Inferior parietal cortex (tissue), 1 donor: ENCODE data around the gene SMARCE1.
"Not testable (repeated sequence)": the region's sequence is repeated elsewhere in the genome, so short reads cannot be mapped to it uniquely, and the experiment has no call there.

Experiments used
- DNase-seq: peaks from one replicate; pipeline ENCODE4 v3.0.0-alpha.2; 2016; ENCODE audit errors: extremely low spot score

SMARCE1 gene

DNA sequence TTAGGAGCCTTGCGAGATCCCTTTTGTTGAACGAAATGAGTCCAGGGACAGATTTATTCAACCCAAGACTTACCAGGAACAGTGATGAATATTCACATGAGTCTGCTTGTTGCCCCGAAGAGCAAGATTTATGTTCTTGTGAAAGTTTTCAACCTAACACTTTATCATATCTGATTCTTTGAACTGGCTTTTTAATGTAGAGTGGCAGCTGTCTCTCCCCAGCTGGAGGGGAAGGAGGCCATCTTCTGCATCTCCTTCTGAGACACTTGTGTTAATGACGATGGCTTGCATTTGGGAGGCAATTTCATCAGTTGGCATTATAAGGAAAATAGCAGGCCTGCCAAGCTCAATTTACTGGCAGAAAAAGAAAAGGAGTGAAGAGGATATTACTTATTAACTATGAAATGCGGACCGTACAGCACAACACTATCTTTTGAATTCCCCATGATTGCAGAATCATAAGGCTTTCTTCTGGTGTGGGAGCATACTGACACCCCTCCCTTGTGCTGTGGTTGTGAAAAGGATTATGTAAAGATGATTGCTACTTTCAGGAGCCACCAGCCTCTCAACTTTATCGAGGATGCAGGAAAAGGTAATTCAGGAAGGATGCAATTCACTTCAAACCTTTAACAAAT is 35.7 kb downstream of the SMARCE1 start:
- peak; percentile 29 for DNase-seq

- no peak for DNase-seq
Observed at GRCh38 chr17:40610359-40610758, 37.3 kb downstream of the SMARCE1 start.

- DNase-seq, result no peak
Observed at GRCh38 chr17:40608061-40608581, 39.5 kb downstream of the SMARCE1 start.

DNA sequence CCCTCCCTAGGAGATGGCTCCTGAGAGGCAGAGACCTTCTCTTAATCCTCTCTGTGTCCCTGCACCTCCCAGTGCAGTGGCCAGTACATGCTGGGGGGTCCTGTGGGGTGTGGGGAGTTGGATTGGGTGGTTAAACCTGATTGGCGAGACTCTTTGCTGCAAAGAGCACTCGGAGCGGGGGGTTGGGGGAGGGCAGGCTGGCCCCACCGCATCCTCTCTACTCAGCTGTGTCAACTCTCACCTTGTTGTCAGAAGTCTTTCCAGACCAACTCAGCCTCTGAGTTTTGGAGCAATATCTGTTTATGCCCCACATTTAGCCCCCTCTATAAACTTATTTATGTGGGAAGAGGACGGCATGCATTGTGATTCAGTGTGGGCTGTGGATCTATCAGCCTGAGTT is 40.0 kb downstream of the SMARCE1 start:
- no peak for DNase-seq

DNA sequence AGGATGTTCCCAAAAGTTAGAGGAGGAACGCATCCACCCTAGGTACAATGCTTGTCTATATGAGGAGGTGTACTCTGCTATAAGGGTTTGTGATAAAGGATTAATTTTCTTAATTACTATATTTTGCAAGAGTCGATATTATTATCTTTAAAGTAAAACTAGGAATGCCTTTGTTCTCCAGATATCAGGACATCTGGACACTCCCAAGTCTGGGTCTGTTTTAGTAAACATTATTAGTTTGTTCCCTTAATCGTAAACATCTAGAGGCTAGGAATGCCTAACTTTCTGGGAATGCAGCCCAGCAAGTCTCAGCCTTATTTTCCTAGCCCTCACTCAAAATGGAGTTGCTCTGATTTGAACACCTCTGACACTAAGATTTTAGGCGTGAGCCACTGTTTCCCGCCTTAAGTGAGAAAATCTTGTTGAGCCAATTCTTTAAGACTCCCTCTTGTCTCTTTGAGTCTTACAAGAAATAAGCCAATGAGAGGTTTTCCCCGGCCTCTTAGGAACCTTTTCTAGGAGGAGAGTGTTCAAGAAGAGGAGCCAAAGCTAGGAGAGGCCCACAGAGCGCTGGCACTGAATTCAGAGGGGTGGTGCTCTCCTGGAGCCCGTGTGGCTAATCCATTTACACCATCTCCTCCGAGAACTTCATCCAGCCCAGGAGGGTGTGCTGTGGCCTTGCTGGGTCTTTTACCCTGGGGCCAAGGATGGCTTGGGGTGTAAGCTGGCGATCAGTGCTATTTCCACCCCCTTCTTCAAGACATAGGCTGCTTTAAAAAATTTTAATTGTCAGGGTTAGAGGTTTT is 40.9 kb downstream of the SMARCE1 start:
- no peak for DNase-seq

DNA sequence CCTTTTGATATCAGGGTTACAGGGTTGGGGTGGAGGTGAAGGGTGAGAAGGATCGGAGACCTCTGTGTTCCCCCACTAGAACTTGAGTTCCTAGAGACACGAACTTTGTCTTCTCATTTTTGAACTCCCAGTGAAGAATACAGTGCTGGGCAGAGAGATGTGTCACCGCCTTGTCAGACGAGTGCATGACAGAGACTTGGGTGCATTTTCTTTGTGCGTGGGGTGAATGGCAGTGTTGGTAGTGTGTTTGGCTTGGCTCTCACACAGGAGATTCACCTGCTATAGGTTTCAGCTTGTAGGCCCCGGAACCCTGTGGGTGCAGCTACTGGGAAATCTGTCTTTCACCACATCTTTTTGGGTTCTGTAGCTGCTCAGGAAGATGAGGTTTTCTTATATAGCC is 42.3 kb downstream of the SMARCE1 start:
- DNase-seq, result no peak

- DNase-seq, result no peak
Observed at GRCh38 chr17:40604327-40605080, 43.1 kb downstream of the SMARCE1 start.

DNA sequence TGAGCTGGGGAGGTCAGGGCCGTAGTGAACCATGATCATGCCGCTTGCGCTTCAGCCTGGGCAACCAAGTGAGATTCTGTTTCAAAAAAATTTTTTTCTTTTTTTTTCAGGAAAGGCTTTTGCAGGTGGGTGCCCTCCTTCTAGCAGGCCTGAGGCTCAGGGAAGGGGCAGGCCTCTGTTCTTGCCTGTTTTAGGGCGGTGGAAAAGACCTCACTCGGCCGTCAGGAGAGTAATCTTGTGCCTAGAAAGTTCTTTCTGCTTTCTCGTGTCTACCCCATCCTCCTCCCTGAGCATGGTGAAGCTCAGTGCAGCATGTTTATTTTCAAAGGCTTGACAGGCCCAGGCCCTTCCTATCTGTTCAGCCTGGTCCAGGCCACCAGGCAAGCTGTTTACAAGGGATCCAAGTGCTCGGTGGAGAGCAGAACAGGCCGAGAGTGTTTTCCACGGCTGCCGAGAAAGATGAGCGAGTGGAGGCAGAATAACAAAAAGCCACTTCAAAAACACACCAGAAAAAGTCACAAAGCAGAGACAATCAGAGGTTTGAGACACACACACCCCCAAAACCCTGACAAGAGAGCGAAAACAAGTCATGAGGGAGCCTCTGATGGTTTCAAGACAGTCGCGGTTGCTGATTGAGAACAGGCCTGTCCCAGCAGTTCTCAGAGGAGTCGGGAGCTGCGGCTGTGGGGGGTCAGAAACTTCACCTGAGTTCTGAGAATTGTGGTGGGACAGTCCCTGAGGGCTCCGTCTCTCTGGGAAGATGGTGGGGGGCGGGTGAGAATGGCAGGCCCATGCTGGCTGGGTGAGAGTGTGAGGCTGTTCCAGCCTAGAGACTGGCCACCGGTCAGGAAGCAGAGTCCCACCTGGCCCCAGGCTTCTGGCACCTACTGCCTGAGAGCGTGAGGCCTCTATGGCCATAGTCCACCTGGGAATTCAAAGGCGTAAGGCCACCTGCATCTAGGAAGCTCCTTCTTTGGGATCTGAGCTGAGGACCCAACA is 44.9 kb downstream of the SMARCE1 start:
- DNase-seq, result no peak

DNA sequence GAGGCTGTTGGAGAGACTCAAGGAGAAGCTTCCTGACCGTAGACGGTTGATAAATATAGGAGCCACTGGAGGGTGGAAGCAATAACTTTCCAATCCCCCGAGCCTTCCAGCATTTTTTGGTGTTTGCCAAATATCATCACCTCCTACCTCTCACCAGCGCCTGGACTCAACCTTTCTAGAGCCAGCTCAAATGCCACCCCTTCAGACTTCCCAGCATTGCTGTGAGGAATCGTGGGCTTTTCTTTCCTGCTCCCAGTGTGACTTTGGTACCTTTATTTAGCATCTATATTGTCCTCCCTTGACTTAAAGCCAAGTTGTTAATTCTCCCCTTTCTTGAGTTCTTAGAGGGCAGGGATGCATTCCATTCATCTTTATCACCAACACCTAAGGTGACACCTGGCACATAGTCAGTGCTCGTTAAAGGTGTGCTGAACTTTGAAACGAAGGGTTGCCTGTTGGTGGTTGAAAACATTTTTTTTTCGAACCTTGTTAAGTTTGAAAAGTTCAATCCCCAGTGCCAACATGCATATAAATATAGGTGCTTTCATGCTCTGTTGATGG is 47.1 kb downstream of the SMARCE1 start:
- no peak for DNase-seq

- no peak for DNase-seq
Observed at GRCh38 chr17:40599468-40599763, 48.2 kb downstream of the SMARCE1 start.

- DNase-seq, result no peak
Observed at GRCh38 chr17:40598619-40599467, 48.8 kb downstream of the SMARCE1 start.

DNA sequence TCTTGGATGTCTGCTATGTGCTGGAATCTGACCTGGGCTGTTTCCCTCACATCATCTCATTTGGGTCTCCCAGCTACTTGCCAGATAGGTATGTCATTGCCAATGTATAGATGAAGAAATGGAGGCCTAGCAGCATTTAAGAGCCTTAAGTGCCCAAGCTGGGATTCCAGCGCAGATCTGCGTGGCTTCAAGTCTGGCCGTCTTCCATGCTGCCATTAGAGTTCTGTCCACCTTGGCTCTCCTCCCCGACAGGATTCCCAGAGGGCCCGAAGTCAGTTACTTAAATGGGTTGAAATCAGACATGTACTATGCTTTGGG is 49.4 kb downstream of the SMARCE1 start:
- no peak for DNase-seq

- no peak for DNase-seq
Observed at GRCh38 chr17:40597556-40598300, 49.9 kb downstream of the SMARCE1 start.

DNA sequence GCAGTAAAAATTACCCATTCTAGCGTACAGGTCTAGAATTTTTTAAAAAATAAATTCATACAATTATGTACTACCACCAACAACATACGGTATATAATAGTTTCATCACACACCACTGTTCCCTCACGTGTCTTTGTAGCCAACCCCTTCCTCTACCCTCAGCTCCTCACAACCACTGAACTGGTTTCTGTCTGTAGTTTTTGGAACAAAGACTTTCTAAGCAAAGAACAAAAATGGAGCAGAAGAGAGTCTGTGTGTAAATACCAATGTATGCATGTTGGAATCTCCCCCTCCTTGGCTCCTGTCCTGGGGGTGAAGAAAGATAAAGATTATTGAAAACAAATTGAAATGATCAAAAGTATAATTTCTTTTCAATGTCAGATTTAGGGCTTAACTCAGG is 50.5 kb downstream of the SMARCE1 start:
- no peak for DNase-seq

- DNase-seq, result no peak
Observed at GRCh38 chr17:40596261-40596919, 51.2 kb downstream of the SMARCE1 start.

- no peak for DNase-seq
Observed at GRCh38 chr17:40590742-40591141, 56.9 kb downstream of the SMARCE1 start.

DNA sequence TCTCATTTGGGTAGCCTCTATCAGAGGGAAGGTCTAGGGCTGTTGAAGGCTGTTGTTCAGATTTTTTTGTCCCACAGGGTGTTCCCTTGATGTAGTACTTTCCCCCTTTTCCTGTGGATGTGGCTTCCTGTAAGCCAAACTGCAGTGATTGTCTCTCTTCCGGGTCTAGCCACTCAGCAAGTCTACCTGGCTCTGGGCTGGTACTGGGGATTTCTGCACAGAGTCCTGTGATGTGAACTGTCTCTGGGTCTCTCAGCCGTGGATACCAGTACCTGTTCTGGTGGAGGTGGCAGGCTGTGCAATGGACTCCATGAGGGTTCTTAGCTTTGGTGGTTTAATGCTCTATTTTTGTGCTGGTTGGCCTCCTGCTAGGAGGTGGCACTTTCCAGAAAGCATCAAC is 59.1 kb downstream of the SMARCE1 start:
- DNase-seq, result no peak

GRCh38 chr17:40586264-40586663 is 61.4 kb downstream of the SMARCE1 start:
- DNase-seq, result not testable (repeated sequence)

DNA sequence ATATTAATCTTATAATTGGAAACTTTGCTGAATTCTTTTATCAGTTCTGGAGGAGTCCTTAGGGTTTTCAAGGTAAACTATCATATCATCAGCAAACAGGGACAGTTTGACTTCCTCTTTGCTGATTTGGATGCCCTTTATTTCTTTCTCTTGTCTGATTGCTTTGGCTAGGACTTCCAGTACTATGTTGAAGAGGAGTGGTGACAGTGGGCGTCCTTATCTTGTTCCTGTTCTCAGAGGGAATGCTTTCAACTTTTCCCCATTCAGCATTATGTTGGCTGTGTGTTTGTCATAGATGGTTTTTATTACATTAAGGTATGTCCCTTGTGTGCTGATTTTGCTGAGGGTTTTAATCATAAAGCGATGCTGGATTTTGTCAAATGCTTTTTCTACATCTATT is 62.7 kb downstream of the SMARCE1 start:
- not testable (repeated sequence) for DNase-seq
